ENCODE data around the gene MS4A10. TPM values are rescaled to one million over a fixed set of nuclear protein-coding genes. Genes with fewer than 3 reads are reported as not detected.
"Not testable (repeated sequence)": the region's sequence is repeated elsewhere in the genome, so short reads cannot be mapped to it uniquely, and the experiment has no call there.

Gene MS4A10
- total and polyA plus RNA-seq, 7 donors, result not detected

DNA sequence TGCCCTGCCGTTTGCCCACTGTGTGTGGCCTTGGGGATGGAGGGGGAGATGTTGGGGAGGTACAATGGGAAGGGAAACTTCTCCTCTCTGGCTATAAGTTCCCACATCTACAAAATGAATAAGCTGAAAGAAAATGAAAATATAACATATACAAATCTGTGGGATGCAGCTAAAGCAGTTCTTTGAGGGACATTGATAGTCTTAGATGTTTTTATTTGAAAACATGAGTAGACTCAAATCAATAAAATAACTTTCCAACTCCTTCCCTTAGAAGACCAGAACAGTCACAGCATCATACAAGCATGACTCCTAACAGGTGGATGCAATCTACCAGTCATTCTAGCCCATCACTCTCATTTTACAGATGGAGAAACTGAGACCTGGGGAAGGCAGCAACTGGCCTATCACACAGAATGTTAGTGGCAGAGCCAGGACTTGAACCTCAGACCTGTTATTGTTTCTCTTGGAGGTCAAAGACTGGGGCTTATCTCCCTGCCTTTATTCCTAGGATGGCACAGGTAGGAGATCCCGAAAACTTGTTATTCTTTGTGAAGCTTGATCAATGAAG is 31.5 kb downstream of the MS4A10 start:
- intact Hi-C loops (cut with DNase I), result no loop called here
- Histone ChIP-seq H3K4me1 (no peaks in the 10 kb centered on the region), H3K9me3 (peaks cover 6 to 13% (median 8%) of the 10 kb centered on the region in 4 donors), H3K27me3 (no peaks in the 10 kb centered on the region), H3K36me3 (no peaks in the 10 kb centered on the region), H3K4me3 (no peak overlapping the region), H3K27ac (no peak overlapping the region)
- no peak for TF ChIP-seq POLR2A (IDR thresholded peaks at IDR 0.05)
- TF ChIP-seq EP300 (IDR thresholded peaks at IDR 0.05), result no peak
- TF ChIP-seq, protein P1, sequence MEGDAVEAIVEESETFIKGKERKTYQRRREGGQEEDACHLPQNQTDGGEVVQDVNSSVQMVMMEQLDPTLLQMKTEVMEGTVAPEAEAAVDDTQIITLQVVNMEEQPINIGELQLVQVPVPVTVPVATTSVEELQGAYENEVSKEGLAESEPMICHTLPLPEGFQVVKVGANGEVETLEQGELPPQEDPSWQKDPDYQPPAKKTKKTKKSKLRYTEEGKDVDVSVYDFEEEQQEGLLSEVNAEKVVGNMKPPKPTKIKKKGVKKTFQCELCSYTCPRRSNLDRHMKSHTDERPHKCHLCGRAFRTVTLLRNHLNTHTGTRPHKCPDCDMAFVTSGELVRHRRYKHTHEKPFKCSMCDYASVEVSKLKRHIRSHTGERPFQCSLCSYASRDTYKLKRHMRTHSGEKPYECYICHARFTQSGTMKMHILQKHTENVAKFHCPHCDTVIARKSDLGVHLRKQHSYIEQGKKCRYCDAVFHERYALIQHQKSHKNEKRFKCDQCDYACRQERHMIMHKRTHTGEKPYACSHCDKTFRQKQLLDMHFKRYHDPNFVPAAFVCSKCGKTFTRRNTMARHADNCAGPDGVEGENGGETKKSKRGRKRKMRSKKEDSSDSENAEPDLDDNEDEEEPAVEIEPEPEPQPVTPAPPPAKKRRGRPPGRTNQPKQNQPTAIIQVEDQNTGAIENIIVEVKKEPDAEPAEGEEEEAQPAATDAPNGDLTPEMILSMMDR (IDR thresholded peaks at IDR 0.05), result no peak
- TF ChIP-seq POLR2AphosphoS5 (IDR thresholded peaks at IDR 0.05), result no peak
- DNase-seq, result no peak
- 94 to 96% methylated on average over 2 of the region's 2 CpGs for WGBS, 2 donors

DNA sequence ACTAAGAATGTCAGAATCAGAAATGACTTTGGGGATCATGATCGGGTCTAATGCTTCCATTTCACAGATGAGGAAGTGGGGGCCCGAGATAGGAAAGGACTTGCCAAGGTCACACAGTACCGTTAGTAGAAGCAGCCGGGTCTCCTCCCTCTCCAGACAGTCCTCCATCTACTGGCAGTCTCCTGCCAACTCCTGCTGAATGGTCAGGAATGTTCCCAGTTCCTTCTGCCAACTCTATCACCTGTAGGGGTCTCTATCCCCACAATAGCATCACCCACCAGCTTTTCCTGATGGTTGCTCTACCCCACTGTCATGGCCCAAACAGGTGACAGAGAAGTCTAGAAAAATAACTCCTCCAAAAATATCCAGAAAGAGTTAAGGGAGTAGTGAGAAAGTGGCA is 32.9 kb downstream of the MS4A10 start:
- intact Hi-C loops (cut with DNase I), result no loop called here
- no peak overlapping the region for H3K4me3 ChIP-seq
- H3K36me3 ChIP-seq, result no peaks in the 10 kb centered on the region
- 71 to 89% methylated on average over 4 of the region's 4 CpGs for WGBS, 2 donors
- DNase-seq, result no peak
- H3K27me3 ChIP-seq, result no peaks in the 10 kb centered on the region
- peaks cover 6 to 13% (median 8%) of the 10 kb centered on the region in 4 donors for H3K9me3 ChIP-seq
- no peak overlapping the region for H3K27ac ChIP-seq
- H3K4me1 ChIP-seq, result no peaks in the 10 kb centered on the region
- TF ChIP-seq, protein P1 (IDR thresholded peaks at IDR 0.05), result no peak

DNA sequence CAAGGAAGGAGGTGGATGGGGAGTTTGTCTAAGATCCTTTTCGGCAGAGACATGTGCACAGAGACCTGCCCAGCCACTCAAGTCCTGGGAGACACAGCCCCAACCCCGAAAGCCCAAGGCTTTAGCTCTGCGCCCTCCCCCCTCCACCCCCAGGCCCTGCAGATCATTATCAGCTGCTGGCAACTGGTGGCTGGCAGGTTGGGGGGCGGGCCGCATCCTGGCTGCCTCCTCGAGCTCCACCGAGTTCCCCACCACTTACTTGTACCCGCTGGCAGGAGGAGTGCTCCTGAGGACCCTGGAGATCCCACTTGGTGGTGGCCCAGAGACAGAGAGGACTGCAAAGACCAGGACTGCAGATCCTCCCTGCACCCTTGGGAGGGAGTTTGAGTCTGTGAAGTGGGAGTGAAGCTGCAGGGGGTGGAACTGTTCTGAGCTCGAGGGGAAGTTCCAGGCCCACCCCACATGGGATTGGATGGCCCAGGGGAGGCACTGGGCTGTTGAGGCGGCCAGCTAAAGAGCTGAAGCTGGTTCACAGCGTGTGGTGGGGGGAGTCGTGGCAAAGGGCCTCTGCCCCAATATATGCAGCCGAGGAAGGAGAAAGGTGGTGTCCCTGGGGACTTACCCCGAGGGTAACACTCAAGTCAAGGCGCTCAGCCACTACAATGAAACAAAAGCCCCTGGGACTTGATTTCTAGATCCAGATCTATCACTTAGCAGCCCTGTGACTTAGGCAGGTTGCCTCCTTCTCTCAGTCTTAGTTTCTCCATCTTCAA is 36.9 kb downstream of the MS4A10 start:
- intact Hi-C loops (cut with DNase I), result no loop called here
- no peak for TF ChIP-seq EP300 (IDR thresholded peaks at IDR 0.05)
- no peak for TF ChIP-seq POLR2A (IDR thresholded peaks at IDR 0.05)
- TF ChIP-seq, protein P1 (IDR thresholded peaks at IDR 0.05), result no peak
- no peak for TF ChIP-seq POLR2AphosphoS5 (IDR thresholded peaks at IDR 0.05)
- Histone ChIP-seq H3K9me3 (peaks cover 0 to 6% (median 3%) of the 10 kb centered on the region in 4 donors), H3K36me3 (no peaks in the 10 kb centered on the region), H3K4me1 (no peaks in the 10 kb centered on the region), H3K27ac (no peak overlapping the region), H3K27me3 (no peaks in the 10 kb centered on the region), H3K4me3 (no peak overlapping the region)
- WGBS, 2 donors, result 60 to 84% methylated on average over 15 of the region's 15 CpGs
- no peak for DNase-seq

DNA sequence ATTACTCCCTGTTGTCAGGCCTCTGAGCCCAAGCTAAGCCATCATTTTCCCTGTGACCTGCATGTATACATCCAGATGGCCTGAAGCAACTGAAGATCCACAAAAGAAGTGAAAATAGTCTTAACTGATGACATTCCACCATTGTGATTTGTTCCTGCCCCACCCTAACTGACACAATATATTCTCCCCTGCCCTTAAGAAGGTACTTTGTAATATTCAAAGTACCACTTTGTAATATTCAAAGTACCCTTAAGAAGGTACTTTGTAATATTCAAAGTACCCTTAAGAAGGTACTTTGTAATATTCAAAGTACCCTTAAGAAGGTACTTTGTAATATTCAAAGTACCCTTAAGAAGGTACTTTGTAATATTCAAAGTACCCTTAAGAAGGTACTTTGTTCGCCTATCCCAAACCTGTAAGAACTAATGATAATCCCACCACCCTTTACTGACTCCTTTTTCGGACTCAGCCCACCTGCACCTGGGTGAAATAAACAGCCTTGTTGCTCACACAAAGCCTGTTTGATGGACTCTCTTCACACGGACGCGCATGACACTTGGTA is 38.7 kb downstream of the MS4A10 start:
- H3K36me3 ChIP-seq; H3K27ac ChIP-seq; H3K4me3 ChIP-seq; H3K4me1 ChIP-seq; H3K9me3 ChIP-seq; H3K27me3 ChIP-seq; intact Hi-C loops (cut with DNase I); DNase-seq: not testable (repeated sequence)
- WGBS, 2 donors, result 93 to 96% methylated on average over 5 of the region's 5 CpGs

DNA sequence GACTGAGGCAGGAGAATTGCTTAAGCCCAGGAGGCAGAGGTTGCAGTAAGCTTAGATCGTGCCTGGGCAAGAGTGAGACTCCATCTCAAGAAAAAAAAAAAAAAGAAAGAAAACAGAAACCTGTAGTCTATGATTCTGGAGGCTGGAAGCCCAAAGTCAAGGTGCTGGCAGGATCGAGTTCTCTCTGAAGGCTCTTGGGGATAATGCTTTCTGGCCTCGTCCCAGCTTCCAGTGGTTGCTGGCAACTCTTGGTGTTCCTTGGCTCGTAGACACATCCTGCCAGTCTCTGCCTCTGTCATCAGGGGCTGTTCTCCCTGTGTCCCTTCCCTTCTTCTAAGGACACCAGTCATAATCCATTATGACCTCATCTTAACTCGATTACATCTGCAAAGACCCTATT is 40.0 kb downstream of the MS4A10 start:
- TF ChIP-seq EP300 (IDR thresholded peaks at IDR 0.05) (no peak), POLR2A (IDR thresholded peaks at IDR 0.05) (no peak), POLR2AphosphoS5 (IDR thresholded peaks at IDR 0.05) (no peak)
- TF ChIP-seq, protein P1 (IDR thresholded peaks at IDR 0.05), result no peak
- WGBS, 2 donors, result 90 to 92% methylated on average over 5 of the region's 5 CpGs

More for the DNA sequence above, 40.0 kb downstream of the MS4A10 start:
- DNase-seq, result no peak
- no peaks in the 10 kb centered on the region for H3K9me3 ChIP-seq
- no peak overlapping the region for H3K27ac ChIP-seq
- H3K4me3 ChIP-seq, result no peak overlapping the region
- H3K36me3 ChIP-seq, result no peaks in the 10 kb centered on the region
- H3K27me3 ChIP-seq, result no peaks in the 10 kb centered on the region
- H3K4me1 ChIP-seq, result no peaks in the 10 kb centered on the region
- intact Hi-C loops (cut with DNase I), result no loop called here

Data from sigmoid colon (tissue), 7 donors.